GM21528 (cell line): ENCODE results near the gene PACS2.
"Not testable (repeated sequence)": the region's sequence is repeated elsewhere in the genome, so short reads cannot be mapped to it uniquely, and the experiment has no call there.

Experiments
- ATAC-seq: cut with Tn5 transposase; IDR thresholded peaks from one replicate; pipeline ENCODE4 v1.9.1; 2021; ENCODE audit warnings: mild to moderate bottlenecking, moderate library complexity; ENCODE audit not compliant: unreplicated experiment, low FRiP score

Gene PACS2

GRCh38 chr14:105347587-105347968 lies 33.0 kb downstream of the PACS2 start:
- ATAC-seq = no peak

GRCh38 chr14:105348169-105348944 lies 33.8 kb downstream of the PACS2 start:
- ATAC-seq = no peak

- ATAC-seq = no peak
These were observed 34.6 kb downstream of the PACS2 start for GRCh38 chr14:105348945-105349699.

GRCh38 chr14:105349992-105350391 lies 35.4 kb downstream of the PACS2 start:
- no peak for ATAC-seq

GRCh38 chr14:105350450-105351244 lies 36.1 kb downstream of the PACS2 start:
- ATAC-seq = no peak

- no peak for ATAC-seq
These were observed 36.9 kb downstream of the PACS2 start for GRCh38 chr14:105351410-105351809.

- no peak for ATAC-seq
These were observed 37.6 kb downstream of the PACS2 start for GRCh38 chr14:105351920-105352851.

GRCh38 chr14:105353136-105353535 lies 38.6 kb downstream of the PACS2 start:
- ATAC-seq = no peak

- no peak for ATAC-seq
These were observed 40.0 kb downstream of the PACS2 start for GRCh38 chr14:105354541-105354940.

- ATAC-seq = no peak
These were observed 40.6 kb downstream of the PACS2 start for GRCh38 chr14:105355049-105355575.

GRCh38 chr14:105355850-105356604 lies 41.5 kb downstream of the PACS2 start:
- no peak for ATAC-seq

GRCh38 chr14:105356927-105357326 lies 42.4 kb downstream of the PACS2 start:
- ATAC-seq = no peak

- ATAC-seq = no peak
These were observed 43.1 kb downstream of the PACS2 start for GRCh38 chr14:105357626-105358025.

GRCh38 chr14:105358140-105358846 lies 43.7 kb downstream of the PACS2 start:
- ATAC-seq = no peak

- ATAC-seq = no peak
These were observed 44.4 kb downstream of the PACS2 start for GRCh38 chr14:105358943-105359342.

GRCh38 chr14:105361412-105361811 lies 46.9 kb downstream of the PACS2 start:
- ATAC-seq = not testable (repeated sequence)

GRCh38 chr14:105363847-105364708 lies 49.5 kb downstream of the PACS2 start:
- ATAC-seq = no peak

GRCh38 chr14:105365101-105365500 lies 50.6 kb downstream of the PACS2 start:
- ATAC-seq = no peak
